HFFc6 (cell line): ENCODE results near the gene PKD1L1. TPM values are rescaled to one million over a fixed set of nuclear protein-coding genes. Genes with fewer than 3 reads are reported as not detected.

Source experiments
- DNase-seq: peaks from one replicate; pipeline ENCODE4 v3.0.0-alpha.2; 2018
- H3K27ac Mint-ChIP-seq: 2 replicates; pipeline ENCODE4 v1.8.0; 2020; ENCODE audit warnings: mild to moderate bottlenecking, mixed read lengths
- H3K27me3 Mint-ChIP-seq: 2 replicates; pipeline ENCODE4 v1.8.0; 2021; ENCODE audit warnings: mild to moderate bottlenecking, moderate library complexity, mixed read lengths; ENCODE audit not compliant: insufficient read depth
- H3K36me3 Mint-ChIP-seq: 2 replicates; pipeline ENCODE4 v1.8.0; 2021; ENCODE audit warnings: low read depth, mixed read lengths
- H3K4me1 Mint-ChIP-seq: 2 replicates; pipeline ENCODE4 v1.8.0; 2020; ENCODE audit warnings: low read depth, mixed read lengths
- H3K4me3 Mint-ChIP-seq: 2 replicates; pipeline ENCODE4 v1.8.0; 2020; ENCODE audit warnings: mild to moderate bottlenecking, moderate library complexity, mixed read lengths
- H3K9me3 Mint-ChIP-seq: 2 replicates; pipeline ENCODE4 v1.8.0; 2020; ENCODE audit warnings: mild to moderate bottlenecking, mixed read lengths
- total RNA-seq, 6 experiments: library from RNA; stranded (reverse); fragmentation: NEBNext Ultra II Directional; extraction: Animal tissue kit (Norgen Biotek cat#: 25700); gene quantifications; 2 replicates in 1 of 6; 3 replicates in 5 of 6; pipeline ENCODE4 v1.2.3, GENCODE V29; 2021
- TF ChIP-seq, protein P1 (sequence below): fragments of 200-600 bp; sonication (generic); IDR thresholded peaks from 2 replicates; pipeline ENCODE4 v1.5.0; 2021; ENCODE audit warnings: antibody characterized with exemption, mild to moderate bottlenecking

The PKD1L1 gene
- total RNA-seq, 6 experiments from 2014 or later, result 0.03 to 0.14 TPM; not detected in 4

DNA sequence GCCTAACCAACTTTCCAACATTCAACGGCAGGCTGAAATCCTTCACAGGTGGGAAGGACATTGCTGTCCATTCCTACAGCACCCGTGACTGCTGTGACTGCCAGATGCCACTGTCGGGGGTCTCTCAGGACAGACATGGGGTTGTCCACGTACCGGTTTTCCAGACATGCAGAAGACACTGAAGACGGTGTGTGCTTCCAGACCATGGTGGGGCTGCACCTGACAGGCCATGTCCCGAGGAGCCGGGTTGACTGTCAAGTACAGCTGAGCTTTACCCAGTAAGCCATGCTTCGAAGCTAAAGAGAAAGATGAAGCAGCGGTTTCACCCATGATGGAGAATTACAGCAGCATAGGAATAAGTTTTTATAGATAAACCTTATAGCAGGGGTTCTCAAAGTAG, 70.9 kb downstream of the PKD1L1 start:
- DNase-seq, result no peak
- H3K4me3 Mint-ChIP-seq, result no peak overlapping the region
- H3K9me3 Mint-ChIP-seq, result no peaks in the 10 kb centered on the region
- no peaks in the 10 kb centered on the region for H3K36me3 Mint-ChIP-seq
- peaks cover 14% of the 10 kb centered on the region for H3K27me3 Mint-ChIP-seq
- TF ChIP-seq, protein P1, sequence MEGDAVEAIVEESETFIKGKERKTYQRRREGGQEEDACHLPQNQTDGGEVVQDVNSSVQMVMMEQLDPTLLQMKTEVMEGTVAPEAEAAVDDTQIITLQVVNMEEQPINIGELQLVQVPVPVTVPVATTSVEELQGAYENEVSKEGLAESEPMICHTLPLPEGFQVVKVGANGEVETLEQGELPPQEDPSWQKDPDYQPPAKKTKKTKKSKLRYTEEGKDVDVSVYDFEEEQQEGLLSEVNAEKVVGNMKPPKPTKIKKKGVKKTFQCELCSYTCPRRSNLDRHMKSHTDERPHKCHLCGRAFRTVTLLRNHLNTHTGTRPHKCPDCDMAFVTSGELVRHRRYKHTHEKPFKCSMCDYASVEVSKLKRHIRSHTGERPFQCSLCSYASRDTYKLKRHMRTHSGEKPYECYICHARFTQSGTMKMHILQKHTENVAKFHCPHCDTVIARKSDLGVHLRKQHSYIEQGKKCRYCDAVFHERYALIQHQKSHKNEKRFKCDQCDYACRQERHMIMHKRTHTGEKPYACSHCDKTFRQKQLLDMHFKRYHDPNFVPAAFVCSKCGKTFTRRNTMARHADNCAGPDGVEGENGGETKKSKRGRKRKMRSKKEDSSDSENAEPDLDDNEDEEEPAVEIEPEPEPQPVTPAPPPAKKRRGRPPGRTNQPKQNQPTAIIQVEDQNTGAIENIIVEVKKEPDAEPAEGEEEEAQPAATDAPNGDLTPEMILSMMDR, result no peak
- H3K27ac Mint-ChIP-seq, result no peak overlapping the region
- H3K4me1 Mint-ChIP-seq, result peaks cover 9% of the 10 kb centered on the region

- no peak overlapping the region for H3K27ac Mint-ChIP-seq
- no peak overlapping the region for H3K4me3 Mint-ChIP-seq
- peaks cover 9% of the 10 kb centered on the region for H3K4me1 Mint-ChIP-seq
- H3K36me3 Mint-ChIP-seq, result no peaks in the 10 kb centered on the region
- TF ChIP-seq, protein P1, result no peak
- no peak for DNase-seq
- no peaks in the 10 kb centered on the region for H3K9me3 Mint-ChIP-seq
- H3K27me3 Mint-ChIP-seq, result peaks cover 14% of the 10 kb centered on the region
Measured at GRCh38 chr7:47875998-47876744, 72.1 kb downstream of the PKD1L1 start.

- TF ChIP-seq, protein P1, result no peak
- H3K27ac Mint-ChIP-seq, result no peak overlapping the region
- no peak for DNase-seq
- peaks cover 9% of the 10 kb centered on the region for H3K4me1 Mint-ChIP-seq
- no peaks in the 10 kb centered on the region for H3K36me3 Mint-ChIP-seq
- H3K4me3 Mint-ChIP-seq, result no peak overlapping the region
- no peaks in the 10 kb centered on the region for H3K9me3 Mint-ChIP-seq
- H3K27me3 Mint-ChIP-seq, result peaks cover 14% of the 10 kb centered on the region
Measured at GRCh38 chr7:47875406-47875805, 72.9 kb downstream of the PKD1L1 start.

- peaks cover 9% of the 10 kb centered on the region for H3K4me1 Mint-ChIP-seq
- no peaks in the 10 kb centered on the region for H3K36me3 Mint-ChIP-seq
- peak; percentile 70 for DNase-seq
- peaks cover 17% of the 10 kb centered on the region for H3K27me3 Mint-ChIP-seq
- H3K27ac Mint-ChIP-seq, result peak overlapping the region; percentile 29
- TF ChIP-seq, protein P1, result no peak
- no peaks in the 10 kb centered on the region for H3K9me3 Mint-ChIP-seq
- no peak overlapping the region for H3K4me3 Mint-ChIP-seq
Measured at GRCh38 chr7:47873762-47874161, 74.5 kb downstream of the PKD1L1 start.

DNA sequence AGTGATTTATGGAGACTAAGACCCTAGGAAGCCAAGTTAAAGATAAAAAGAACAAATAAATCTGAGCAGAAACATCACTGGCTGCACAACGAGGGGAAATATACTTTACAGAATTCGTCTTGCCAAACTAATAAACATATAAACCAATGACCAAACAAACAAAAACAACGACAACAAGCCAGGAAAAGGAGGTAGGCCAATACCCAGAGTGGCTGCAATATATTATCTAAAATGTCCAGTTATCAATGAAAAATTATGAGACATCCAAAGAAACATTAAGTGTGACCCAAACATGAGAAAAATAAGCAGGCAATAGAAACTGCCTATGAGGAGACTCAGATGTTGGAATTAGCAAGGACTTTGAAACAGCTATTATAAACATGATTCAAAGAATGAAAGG, 81.0 kb downstream of the PKD1L1 start:
- TF ChIP-seq, protein P1, result no peak
- Mint-ChIP-seq H3K4me3 (no peak overlapping the region), H3K9me3 (no peaks in the 10 kb centered on the region), H3K36me3 (no peaks in the 10 kb centered on the region), H3K27me3 (peaks cover 8% of the 10 kb centered on the region), H3K4me1 (no peaks in the 10 kb centered on the region), H3K27ac (no peak overlapping the region)
- no peak for DNase-seq
